NCI-H2107 (cell line): ENCODE data around the gene NABP1.
"Not testable (repeated sequence)": the region's sequence is repeated elsewhere in the genome, so short reads cannot be mapped to it uniquely, and the experiment has no call there.

ENCODE experiments used
- DNase-seq: peaks from one replicate; lab custom pipeline; 2025; lab: John Stamatoyannopoulos, UW

The NABP1 gene

GRCh38 chr2:191677646-191678436 is at the start of gene NABP1:
Gene NABP1, plus strand, starts transcription at chr2:191678136. Its CDS starts 479 bp downstream, at chr2:191678615.
- peak; percentile 86 for DNase-seq

GRCh38 chr2:191629001-191629453 is 48.9 kb upstream of the NABP1 start:
- no peak for DNase-seq

GRCh38 chr2:191629976-191630712 is 47.8 kb upstream of the NABP1 start:
- DNase-seq: no peak

GRCh38 chr2:191631754-191632153 is 46.2 kb upstream of the NABP1 start:
- DNase-seq: no peak

GRCh38 chr2:191632426-191632825 is 45.5 kb upstream of the NABP1 start:
- no peak for DNase-seq

- no peak for DNase-seq
Observed at GRCh38 chr2:191634791-191635190, 43.1 kb upstream of the NABP1 start.

GRCh38 chr2:191635333-191636234 is 42.4 kb upstream of the NABP1 start:
- no peak for DNase-seq

GRCh38 chr2:191636235-191636543 is 41.7 kb upstream of the NABP1 start:
- no peak for DNase-seq

GRCh38 chr2:191636586-191636985 is 41.4 kb upstream of the NABP1 start:
- no peak for DNase-seq

GRCh38 chr2:191637182-191638078 is 40.5 kb upstream of the NABP1 start:
- no peak for DNase-seq

GRCh38 chr2:191638079-191638801 is 39.7 kb upstream of the NABP1 start:
- no peak for DNase-seq

GRCh38 chr2:191638802-191639172 is 39.1 kb upstream of the NABP1 start:
- DNase-seq: no peak

GRCh38 chr2:191641609-191642008 is 36.3 kb upstream of the NABP1 start:
- no peak for DNase-seq

GRCh38 chr2:191642541-191642940 is 35.4 kb upstream of the NABP1 start:
- no peak for DNase-seq

GRCh38 chr2:191643429-191643828 is 34.5 kb upstream of the NABP1 start:
- DNase-seq: no peak

GRCh38 chr2:191644613-191645012 is 33.3 kb upstream of the NABP1 start:
- not testable (repeated sequence) for DNase-seq

GRCh38 chr2:191645032-191645431 is 32.9 kb upstream of the NABP1 start:
- no peak for DNase-seq

GRCh38 chr2:191645434-191646162 is 32.3 kb upstream of the NABP1 start:
- no peak for DNase-seq

- DNase-seq: no peak
Observed at GRCh38 chr2:191646163-191646902, 31.6 kb upstream of the NABP1 start.
